Adipocyte (in vitro differentiated cells): ENCODE measurements around the gene ITPA.

Source experiments
- DNase-seq: peaks from one replicate; pipeline ENCODE4 v3.0.0-alpha.2; 2015; ENCODE audit warnings: low read depth
- H3K27me3 ChIP-seq: replicated peaks from 2 replicates; pipeline ENCODE4 v1.7.0; 2013; ENCODE audit warnings: mild to moderate bottlenecking, low read length, moderate library complexity; ENCODE audit not compliant: control insufficient read depth, insufficient read depth
- H3K36me3 ChIP-seq: 2 replicates; pipeline ENCODE4 v1.7.0; 2013; ENCODE audit warnings: low read length, mild to moderate bottlenecking, moderate library complexity; ENCODE audit not compliant: control insufficient read depth, insufficient read depth, severe bottlenecking
- H3K4me1 ChIP-seq: 2 replicates; pipeline ENCODE4 v1.7.0; 2013; ENCODE audit warnings: mild to moderate bottlenecking, low read length, moderate library complexity; ENCODE audit not compliant: control insufficient read depth, insufficient read depth
- H3K4me3 ChIP-seq: 2 replicates; pipeline ENCODE4 v1.7.0; 2013; ENCODE audit warnings: mild to moderate bottlenecking, low read length, moderate library complexity
- H3K9ac ChIP-seq: 2 replicates; pipeline ENCODE4 v1.7.0; 2013; ENCODE audit warnings: mild to moderate bottlenecking, low read length, moderate library complexity
- H3K9me3 ChIP-seq: 2 replicates; pipeline ENCODE4 v1.7.0; 2013; ENCODE audit warnings: mild to moderate bottlenecking, low read length, moderate library complexity; ENCODE audit not compliant: control insufficient read depth

The ITPA gene

GRCh38 chr20:3245156-3245555 is 35.9 kb downstream of the ITPA start:
- H3K9me3 ChIP-seq: no peaks in the 10 kb centered on the region
- H3K27me3 ChIP-seq: peaks cover 4% of the 10 kb centered on the region
- DNase-seq: no peak
- no peaks in the 10 kb centered on the region for H3K36me3 ChIP-seq
- H3K4me1 ChIP-seq: peaks cover 7% of the 10 kb centered on the region
- no peak overlapping the region for H3K9ac ChIP-seq
- no peak overlapping the region for H3K4me3 ChIP-seq

- Histone ChIP-seq H3K4me3 (no peak overlapping the region), H3K9ac (no peak overlapping the region), H3K36me3 (no peaks in the 10 kb centered on the region), H3K4me1 (peaks cover 7% of the 10 kb centered on the region), H3K27me3 (peaks cover 7% of the 10 kb centered on the region), H3K9me3 (no peaks in the 10 kb centered on the region)
- DNase-seq: no peak
Measured at GRCh38 chr20:3245711-3246110, 36.4 kb downstream of the ITPA start.

- peaks cover 7% of the 10 kb centered on the region for H3K36me3 ChIP-seq
- H3K9me3 ChIP-seq: no peaks in the 10 kb centered on the region
- H3K9ac ChIP-seq: no peak overlapping the region
- no peak overlapping the region for H3K4me3 ChIP-seq
- peaks cover 7% of the 10 kb centered on the region for H3K27me3 ChIP-seq
- no peak for DNase-seq
- H3K4me1 ChIP-seq: peaks cover 7% of the 10 kb centered on the region
Measured at GRCh38 chr20:3246682-3247081, 37.4 kb downstream of the ITPA start.

GRCh38 chr20:3247638-3248037 is 38.3 kb downstream of the ITPA start:
- H3K27me3 ChIP-seq: peaks cover 7% of the 10 kb centered on the region
- no peak overlapping the region for H3K4me3 ChIP-seq
- H3K9me3 ChIP-seq: no peaks in the 10 kb centered on the region
- H3K36me3 ChIP-seq: peaks cover 12% of the 10 kb centered on the region
- no peak for DNase-seq
- H3K9ac ChIP-seq: no peak overlapping the region
- H3K4me1 ChIP-seq: peaks cover 7% of the 10 kb centered on the region

- no peak overlapping the region for H3K9ac ChIP-seq
- no peaks in the 10 kb centered on the region for H3K9me3 ChIP-seq
- H3K4me1 ChIP-seq: peaks cover 7% of the 10 kb centered on the region
- no peak for DNase-seq
- peaks cover 15% of the 10 kb centered on the region for H3K36me3 ChIP-seq
- H3K4me3 ChIP-seq: peak overlapping the region; percentile 59
- peaks cover 7% of the 10 kb centered on the region for H3K27me3 ChIP-seq
Measured at GRCh38 chr20:3248167-3248992, 39.1 kb downstream of the ITPA start.

GRCh38 chr20:3248993-3249347 is 39.7 kb downstream of the ITPA start:
- H3K27me3 ChIP-seq: peaks cover 7% of the 10 kb centered on the region
- H3K4me3 ChIP-seq: peak overlapping the region; percentile 59
- peaks cover 7% of the 10 kb centered on the region for H3K4me1 ChIP-seq
- no peak overlapping the region for H3K9ac ChIP-seq
- H3K9me3 ChIP-seq: no peaks in the 10 kb centered on the region
- H3K36me3 ChIP-seq: peaks cover 21% of the 10 kb centered on the region
- DNase-seq: no peak

- Histone ChIP-seq H3K36me3 (peaks cover 27% of the 10 kb centered on the region), H3K27me3 (peaks cover 7% of the 10 kb centered on the region), H3K4me1 (peaks cover 7% of the 10 kb centered on the region), H3K4me3 (no peak overlapping the region), H3K9ac (no peak overlapping the region), H3K9me3 (no peaks in the 10 kb centered on the region)
- no peak for DNase-seq
Measured at GRCh38 chr20:3250091-3250504, 40.8 kb downstream of the ITPA start.

- Histone ChIP-seq H3K9me3 (no peaks in the 10 kb centered on the region), H3K36me3 (peaks cover 43% of the 10 kb centered on the region), H3K4me1 (peaks cover 7% of the 10 kb centered on the region), H3K27me3 (peaks cover 7% of the 10 kb centered on the region), H3K9ac (no peak overlapping the region), H3K4me3 (no peak overlapping the region)
- no peak for DNase-seq
Measured at GRCh38 chr20:3251806-3252205, 42.5 kb downstream of the ITPA start.

- no peak overlapping the region for H3K4me3 ChIP-seq
- no peaks in the 10 kb centered on the region for H3K4me1 ChIP-seq
- no peaks in the 10 kb centered on the region for H3K9me3 ChIP-seq
- H3K36me3 ChIP-seq: peaks cover 63% of the 10 kb centered on the region
- no peaks in the 10 kb centered on the region for H3K27me3 ChIP-seq
- DNase-seq: no peak
- H3K9ac ChIP-seq: no peak overlapping the region
Measured at GRCh38 chr20:3255728-3256127, 46.4 kb downstream of the ITPA start.

GRCh38 chr20:3258429-3258828 is 49.1 kb downstream of the ITPA start:
- Histone ChIP-seq H3K4me3 (no peak overlapping the region), H3K27me3 (no peaks in the 10 kb centered on the region), H3K36me3 (peaks cover 58% of the 10 kb centered on the region), H3K4me1 (no peaks in the 10 kb centered on the region), H3K9me3 (no peaks in the 10 kb centered on the region), H3K9ac (no peak overlapping the region)
- DNase-seq: no peak

- no peaks in the 10 kb centered on the region for H3K27me3 ChIP-seq
- DNase-seq: no peak
- no peak overlapping the region for H3K4me3 ChIP-seq
- no peaks in the 10 kb centered on the region for H3K9me3 ChIP-seq
- peaks cover 52% of the 10 kb centered on the region for H3K36me3 ChIP-seq
- H3K9ac ChIP-seq: no peak overlapping the region
- H3K4me1 ChIP-seq: no peaks in the 10 kb centered on the region
Measured at GRCh38 chr20:3262566-3262965, 53.3 kb downstream of the ITPA start.

GRCh38 chr20:3270051-3270450 is 60.8 kb downstream of the ITPA start:
- Histone ChIP-seq H3K27me3 (no peaks in the 10 kb centered on the region), H3K9me3 (no peaks in the 10 kb centered on the region), H3K36me3 (peaks cover 46% of the 10 kb centered on the region), H3K4me3 (no peak overlapping the region), H3K9ac (no peak overlapping the region), H3K4me1 (no peaks in the 10 kb centered on the region)
- DNase-seq: no peak
